Measurements from ENCODE around the gene MAU2.

MAU2 gene

DNA sequence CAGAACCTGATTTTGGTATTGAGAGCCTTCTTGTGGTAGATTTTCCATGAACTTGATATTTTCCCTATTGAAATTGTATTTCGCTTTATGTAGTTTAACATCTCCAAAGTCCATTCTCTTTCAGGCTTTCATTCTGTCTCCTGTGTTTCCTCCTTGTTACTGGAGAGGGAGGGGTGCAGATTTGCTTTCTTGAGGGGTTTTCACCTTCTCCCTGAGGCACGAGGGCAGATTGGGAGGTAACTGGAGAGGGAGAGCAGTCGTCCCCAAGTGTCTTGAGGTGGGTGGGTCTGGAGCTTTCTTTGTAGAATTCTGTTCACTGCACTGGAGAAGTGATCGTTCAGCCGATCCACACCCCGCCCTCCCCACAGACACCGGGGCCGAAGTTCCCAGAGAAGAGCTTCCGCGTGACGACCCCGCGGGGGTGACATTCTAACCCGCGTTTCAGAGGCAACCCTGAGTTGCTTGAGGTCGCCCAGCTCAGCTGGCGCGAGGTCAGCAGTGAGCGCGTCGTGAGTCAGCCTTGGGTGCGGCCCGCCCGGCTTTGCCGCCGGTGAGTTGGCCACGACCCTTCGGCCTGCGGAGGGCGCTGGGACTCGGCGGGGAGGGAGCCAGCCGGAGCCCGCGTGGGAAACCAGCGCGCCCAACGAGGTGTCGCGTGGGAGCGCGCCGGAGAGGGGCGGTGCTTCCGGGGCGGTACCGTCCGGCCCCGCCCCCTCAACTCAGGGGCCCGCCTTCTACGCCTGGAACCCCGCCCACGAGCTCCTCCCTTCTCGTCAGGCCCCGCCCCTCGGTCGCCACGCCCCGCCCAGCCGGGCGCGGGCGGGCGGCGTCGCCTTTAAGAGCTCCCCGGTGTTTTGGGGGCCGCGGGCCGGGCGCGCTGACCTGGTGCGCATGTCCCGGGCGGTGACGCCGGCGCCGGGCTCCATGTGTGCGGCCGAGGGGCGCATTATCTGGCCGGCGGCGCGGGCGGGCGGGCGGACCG lies 84.5 kb downstream of the MAU2 start, which contains the start of gene GATAD2A:
Gene GATAD2A (plus strand): TSS at position 797 of the 982 bp plus-strand sequence. CDS start 59,671 bp downstream, outside the sequence.
- Mint-ChIP-seq H3K9me3 (no peaks in the 10 kb centered on the region), H3K36me3 (no peaks in the 10 kb centered on the region), H3K27ac (peak within 1 kb of the TSS; percentile 97), H3K4me3 (peak within 1 kb of the TSS; percentile 98), H3K27me3 (no peaks in the 10 kb centered on the region), H3K4me1 (peaks cover 66% of the 10 kb centered on the region)

DNA sequence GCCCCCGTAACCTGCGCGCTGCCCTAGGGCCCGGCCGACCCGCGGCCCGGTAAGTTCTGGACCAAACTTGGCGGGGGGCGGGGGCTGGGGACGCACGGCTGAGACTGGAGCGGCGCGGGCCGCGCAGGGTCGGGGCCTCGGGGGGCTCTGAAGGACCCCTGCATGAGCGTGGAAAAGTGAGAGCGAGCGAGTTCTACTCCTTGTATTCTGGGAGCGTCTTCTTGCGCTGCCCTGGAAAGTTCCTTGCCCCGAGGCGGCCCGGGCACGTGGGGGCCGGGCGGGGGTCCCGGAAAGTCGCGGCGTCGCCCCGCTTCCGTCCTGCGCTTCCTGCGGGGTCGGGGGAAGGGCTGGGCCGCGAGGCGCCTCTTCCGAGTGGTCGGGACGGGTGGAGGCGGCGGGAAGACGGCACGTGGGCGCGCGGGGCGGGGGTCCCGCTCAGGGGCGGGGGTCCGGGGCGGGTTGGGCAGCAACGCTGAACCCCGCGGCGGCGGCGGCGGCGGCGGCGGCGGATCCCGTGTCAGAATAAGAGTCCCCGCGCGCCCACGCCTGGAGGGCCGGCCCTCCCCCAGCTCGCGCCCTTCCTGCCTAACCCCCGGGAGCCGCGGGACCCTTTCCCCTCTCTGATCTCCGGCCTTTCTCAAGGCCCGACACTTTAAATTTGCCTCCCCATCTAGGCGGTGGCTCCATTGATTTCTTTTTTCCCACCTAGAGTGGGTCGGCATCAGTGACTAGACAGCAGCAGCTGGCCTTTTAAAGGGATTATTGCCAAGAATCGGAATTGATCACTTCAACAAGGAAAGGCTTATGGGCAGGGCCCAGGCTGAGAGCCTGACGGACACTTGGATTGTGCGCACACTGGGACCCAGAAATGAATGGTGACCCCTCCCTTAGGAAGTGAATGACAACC lies 85.6 kb downstream of the MAU2 start:
- Mint-ChIP-seq H3K4me3 (peak overlapping the region; percentile 98), H3K27ac (peak overlapping the region; percentile 97), H3K36me3 (no peaks in the 10 kb centered on the region), H3K27me3 (no peaks in the 10 kb centered on the region), H3K4me1 (peaks cover 74% of the 10 kb centered on the region), H3K9me3 (no peaks in the 10 kb centered on the region)

DNA sequence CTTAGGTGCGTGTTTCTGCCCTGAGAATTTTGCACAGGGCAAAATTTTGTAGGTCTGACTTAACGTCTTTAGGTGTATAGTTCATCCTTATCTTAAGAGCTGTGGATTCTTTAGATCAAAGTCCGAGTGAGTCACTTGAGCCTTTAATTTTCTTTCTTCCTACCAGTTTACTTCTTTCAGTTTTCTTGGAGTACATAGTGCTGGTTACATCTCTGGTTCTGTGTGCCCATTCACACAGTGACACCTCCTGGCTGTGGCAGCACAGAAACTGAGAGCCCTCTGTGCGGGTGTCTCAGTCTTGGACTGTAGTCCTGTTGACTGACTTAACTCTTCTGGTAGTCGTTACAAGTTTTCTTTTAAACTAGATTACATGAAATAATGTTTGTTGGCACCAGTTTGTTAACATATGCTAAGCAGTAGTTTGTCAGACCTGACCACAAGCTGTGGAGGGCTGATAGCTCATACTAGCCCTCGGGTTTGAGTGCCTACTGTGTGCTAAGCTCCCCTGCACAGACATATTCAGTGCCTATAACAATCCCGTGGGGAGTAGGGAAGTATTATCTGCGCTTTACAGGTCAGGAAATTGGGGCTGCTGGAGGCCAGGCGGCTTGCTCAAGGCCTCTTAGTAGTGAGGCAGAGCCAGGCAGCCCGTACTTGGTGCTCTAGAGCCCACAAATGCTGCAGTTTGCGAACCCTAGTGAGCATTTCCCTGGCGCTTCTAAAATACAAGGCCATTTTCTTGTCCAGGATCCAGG lies 86.4 kb downstream of the MAU2 start:
- Mint-ChIP-seq H3K4me3 (peak overlapping the region; percentile 98), H3K36me3 (no peaks in the 10 kb centered on the region), H3K9me3 (no peaks in the 10 kb centered on the region), H3K27me3 (no peaks in the 10 kb centered on the region), H3K27ac (peak overlapping the region; percentile 97), H3K4me1 (peaks cover 74% of the 10 kb centered on the region)

DNA sequence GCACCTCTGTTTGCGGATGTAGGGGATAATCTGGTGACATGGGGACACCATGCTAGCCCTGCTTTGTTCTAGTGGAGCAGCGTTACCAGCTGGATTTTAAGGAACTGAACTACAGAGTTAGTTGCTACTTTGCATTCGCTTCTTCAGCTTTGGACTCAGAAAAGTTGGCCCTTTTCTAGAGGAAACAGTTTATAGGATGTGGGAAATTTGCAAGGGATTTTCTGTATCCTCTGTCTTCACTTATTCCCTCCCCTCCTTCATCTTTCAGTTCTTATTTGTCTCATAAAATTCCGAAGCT lies 87.0 kb downstream of the MAU2 start:
- no peaks in the 10 kb centered on the region for H3K9me3 Mint-ChIP-seq
- H3K36me3 Mint-ChIP-seq = no peaks in the 10 kb centered on the region
- peaks cover 78% of the 10 kb centered on the region for H3K4me1 Mint-ChIP-seq
- no peak overlapping the region for H3K27ac Mint-ChIP-seq
- H3K27me3 Mint-ChIP-seq = no peaks in the 10 kb centered on the region
- H3K4me3 Mint-ChIP-seq = peak overlapping the region; percentile 98

Measured in activated naive CD4-positive, alpha-beta T cell treated with anti-CD3 and anti-CD28 coated beads, Interleukin-2, amount 50 U/mL, for 24 hours (primary cell).